GM10248 (cell line): ENCODE results near the gene NFKBIA.

Source experiments
- CTCF ChIA-PET: fragments of 300-600 bp; sonication (Branson Sonifier 250); formaldehyde crosslinking; extraction: SDS; loops from one replicate; lab custom pipeline; 2021; ENCODE audit warnings: antibody characterized with exemption; lab: Yijun Ruan, JAX
- POLR2A ChIA-PET: fragments of 350-650 bp; sonication (Branson Sonifier 250); formaldehyde crosslinking; extraction: SDS; loops from one replicate; lab custom pipeline; 2020; ENCODE audit warnings: antibody characterized with exemption; lab: Yijun Ruan, JAX
- DNase-seq: peaks from one replicate; pipeline ENCODE4 v3.0.0; 2012; ENCODE audit errors: extremely low spot score
- CTCF ChIP-seq: IDR thresholded peaks from 2 replicates; pipeline ENCODE4 v1.5.1; 2012; ENCODE audit warnings: mild to moderate bottlenecking, low read depth; ENCODE audit errors: extremely low read depth, missing control alignments, control extremely low read depth

Gene NFKBIA

DNA sequence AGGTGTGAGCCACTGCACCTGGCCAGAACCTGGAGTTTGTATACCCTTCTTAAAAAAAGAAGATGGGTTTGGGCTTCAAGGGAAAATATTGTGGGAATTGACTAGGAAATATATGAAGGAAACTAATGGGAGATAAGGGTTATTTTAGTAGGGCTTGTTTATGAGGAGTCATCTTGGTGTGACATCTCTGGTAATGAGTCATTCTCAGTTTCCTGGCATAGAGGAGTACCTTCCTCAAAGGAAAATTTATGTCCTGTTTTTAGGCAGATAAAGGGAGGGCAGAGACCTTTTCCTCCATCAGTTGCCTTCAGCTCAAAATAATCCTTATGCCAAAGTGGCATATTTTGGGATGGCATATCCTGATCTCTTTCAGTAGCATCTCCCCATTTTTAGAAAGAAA is 30.6 kb upstream of the NFKBIA start:
- ChIA-PET POLR2A (no interaction called here), CTCF (no interaction called here)
- DNase-seq: no peak
- TF ChIP-seq CTCF: no peak

GRCh38 chr14:35433826-35434225 is 29.3 kb upstream of the NFKBIA start:
- no peak for DNase-seq
- TF ChIP-seq CTCF: no peak
- CTCF ChIA-PET: interaction anchor here (0.6 kb wide), 1 partner anchor 19 kb away, joined by 3 read pairs; no protein-coding TSS in a partner anchor
- POLR2A ChIA-PET: no interaction called here

GRCh38 chr14:35430459-35431199 is 26.1 kb upstream of the NFKBIA start:
- POLR2A ChIA-PET: no interaction called here
- TF ChIP-seq CTCF: no peak
- CTCF ChIA-PET: interaction anchor here (0.9 to 3.2 kb wide), 3 partner anchors 9 to 202 kb away, joined by 3 to 16 read pairs (median 3); no protein-coding TSS in a partner anchor
- no peak for DNase-seq

- no peak for DNase-seq
- ChIA-PET POLR2A (no interaction called here), CTCF (interaction anchor here (0.9 to 3.2 kb wide), 2 partner anchors 8 to 201 kb away, joined by 3 to 16 read pairs; no protein-coding TSS in a partner anchor)
- TF ChIP-seq CTCF: no peak
These were observed 25.4 kb upstream of the NFKBIA start for GRCh38 chr14:35429951-35430350.

DNA sequence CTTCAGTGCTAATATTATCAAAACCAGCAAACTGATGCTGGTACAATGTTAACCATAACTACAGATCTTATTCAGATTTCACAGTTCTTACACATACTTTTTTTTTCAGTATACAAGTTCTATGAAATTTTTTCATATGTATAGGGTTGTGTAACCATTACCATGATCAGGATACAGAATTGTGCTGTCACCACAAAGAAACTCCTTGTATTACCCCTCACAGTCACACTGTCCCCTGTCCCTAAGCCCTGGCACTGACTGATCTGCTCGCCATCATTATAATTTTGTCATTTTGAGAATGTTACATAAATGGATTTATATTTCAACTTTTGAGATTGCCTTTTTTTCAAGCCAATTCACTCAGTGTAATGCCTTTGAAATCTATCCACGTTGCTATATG is 21.3 kb upstream of the NFKBIA start:
- no peak for DNase-seq
- ChIA-PET CTCF (interaction anchor here (1.4 to 1.5 kb wide), 2 partner anchors 196 to 281 kb away, joined by 3 read pairs; no protein-coding TSS in a partner anchor), POLR2A (interaction anchor here (0.6 kb wide), 1 partner anchor 192 kb away, joined by 5 read pairs; no protein-coding TSS in a partner anchor)
- no peak for TF ChIP-seq CTCF

GRCh38 chr14:35423621-35424020 is 19.1 kb upstream of the NFKBIA start:
- no peak for DNase-seq
- ChIA-PET POLR2A (no interaction called here), CTCF (interaction anchor here (1.3 to 18.5 kb wide), 2 partner anchors 264 to 281 kb away, joined by 3 to 356 read pairs; no protein-coding TSS in a partner anchor)
- no peak for TF ChIP-seq CTCF
